ENCODE results near the gene HSD17B2.

The HSD17B2 gene

DNA sequence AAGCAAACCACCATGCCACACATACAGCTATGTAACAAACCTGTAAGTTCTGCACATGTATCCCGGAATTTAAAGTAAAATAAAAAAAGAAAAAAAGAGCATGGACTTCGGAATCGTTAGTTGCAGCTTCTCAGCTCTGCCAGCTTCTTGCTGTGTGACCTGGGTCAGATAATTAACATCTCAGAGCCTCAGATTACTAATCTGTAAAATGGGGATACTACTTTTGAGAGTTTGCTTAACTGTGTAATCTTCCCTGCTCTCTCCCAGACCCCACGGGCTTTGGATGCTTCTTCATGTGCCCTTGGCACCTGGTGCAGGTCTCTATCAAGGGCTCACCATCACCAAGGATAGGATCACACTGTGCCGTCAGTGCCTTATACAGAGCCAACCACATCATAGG lies 16.6 kb downstream of the HSD17B2 start:
- no peak for DNase-seq

DNA sequence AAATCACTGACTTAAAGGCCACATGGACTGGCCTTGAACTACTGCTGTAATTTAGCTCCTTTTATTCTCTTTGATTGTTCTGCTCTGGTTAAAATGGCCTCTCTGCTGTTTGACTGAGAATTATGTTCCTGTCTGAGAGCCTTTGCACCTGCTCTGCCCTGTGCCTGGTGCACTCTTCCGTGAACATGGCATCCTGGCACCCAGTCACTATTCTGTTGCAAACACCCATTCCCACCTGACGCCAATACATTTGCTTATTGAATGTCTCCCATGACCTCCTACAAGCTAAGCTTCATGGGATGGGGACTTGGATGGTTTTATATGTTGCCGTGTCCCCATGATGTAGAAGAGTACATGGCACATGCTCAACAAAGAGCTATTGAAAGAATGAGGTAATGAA lies 20.1 kb downstream of the HSD17B2 start:
- no peak for DNase-seq

DNA sequence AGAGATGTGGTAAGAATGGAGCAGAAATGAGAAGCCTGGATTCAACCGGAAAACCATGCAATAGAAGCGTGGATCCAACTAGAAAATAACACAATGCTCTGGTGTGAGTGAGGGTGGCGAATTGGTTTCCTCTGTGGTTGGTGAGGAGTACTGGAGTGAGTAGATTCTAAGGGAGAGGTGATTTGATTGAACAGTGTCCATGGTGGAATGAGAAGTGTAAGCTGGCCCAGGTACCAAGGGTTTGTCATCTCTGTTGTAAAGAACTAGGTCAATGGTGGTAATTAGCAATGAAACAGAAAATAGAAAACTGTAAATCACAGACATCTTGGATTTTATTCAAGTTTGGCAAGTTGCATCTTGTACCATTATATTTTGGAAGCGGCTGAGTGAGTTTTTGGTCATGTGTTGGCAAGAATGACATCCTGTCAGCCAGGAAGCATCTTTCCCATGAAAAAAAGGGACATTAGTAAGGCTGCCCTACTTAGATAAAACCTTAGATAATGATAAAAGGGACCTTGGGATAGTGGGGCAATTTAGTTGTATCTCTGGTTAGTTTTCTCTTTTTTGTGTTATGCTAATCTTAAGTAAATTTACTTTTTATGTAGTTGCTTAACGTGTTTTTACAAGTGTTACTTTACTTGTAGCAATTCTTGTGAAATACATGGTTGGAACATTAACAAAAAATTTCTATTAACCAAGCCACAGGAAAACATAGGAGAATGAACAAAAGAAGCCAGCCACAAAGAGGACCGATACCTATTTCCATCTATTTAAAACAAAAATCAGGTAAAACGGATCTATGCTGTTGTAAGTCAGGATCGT lies 20.9 kb downstream of the HSD17B2 start:
- DNase-seq = no peak

DNA sequence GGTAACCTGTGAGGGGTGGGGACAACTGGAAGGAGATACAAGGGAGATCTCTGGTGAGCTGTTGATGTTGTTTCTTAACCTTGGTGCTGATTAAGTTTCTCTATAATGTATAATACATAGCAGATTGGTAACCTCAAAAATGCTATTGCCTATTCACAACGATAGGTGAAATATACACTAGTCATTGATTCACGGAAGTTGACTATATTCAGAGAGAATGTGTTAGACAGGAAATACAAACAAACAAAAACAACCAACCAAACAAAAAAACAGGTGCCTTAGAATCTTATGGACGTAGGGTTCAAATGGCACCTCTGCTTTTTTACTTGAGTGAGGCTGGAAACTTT lies 21.5 kb downstream of the HSD17B2 start:
- no peak for DNase-seq

DNA sequence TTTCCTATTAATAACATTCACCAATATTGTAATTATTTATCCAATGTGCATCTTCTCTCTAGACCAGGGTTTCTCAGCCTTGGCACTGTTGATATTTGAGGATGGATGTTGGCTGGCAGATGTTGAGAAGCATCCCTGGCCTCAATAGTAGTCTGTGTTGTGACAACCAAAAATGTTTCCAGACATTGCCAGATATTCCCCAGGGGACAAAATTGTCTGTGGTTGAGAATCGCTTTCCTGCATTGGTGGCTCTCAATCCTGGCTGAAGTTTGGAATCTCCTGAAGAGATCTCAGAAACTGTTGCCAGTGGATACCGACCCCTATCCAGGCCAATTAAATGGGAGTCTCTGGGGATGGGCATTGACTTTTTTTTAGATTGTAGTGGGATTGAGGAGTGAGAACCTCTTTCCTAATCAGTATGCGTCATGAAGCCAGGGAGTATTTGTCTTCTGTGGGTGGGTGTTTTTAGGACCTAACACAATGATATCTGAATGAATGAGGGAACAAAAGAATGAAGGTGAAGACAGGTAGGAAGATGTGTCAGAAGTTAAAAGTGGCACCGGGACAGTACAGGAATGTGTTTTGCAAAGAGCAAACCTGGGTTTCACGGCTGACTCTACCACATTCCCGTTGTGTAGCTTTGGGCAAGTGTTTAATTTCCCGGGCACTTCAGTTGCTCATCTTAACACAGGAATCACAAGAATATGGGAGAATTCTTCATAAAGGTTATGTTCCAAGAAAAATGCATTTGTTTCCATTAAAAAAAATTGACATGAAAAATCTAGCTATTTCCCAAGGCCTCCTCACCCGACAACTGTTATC lies 24.3 kb downstream of the HSD17B2 start:
- no peak for DNase-seq

DNA sequence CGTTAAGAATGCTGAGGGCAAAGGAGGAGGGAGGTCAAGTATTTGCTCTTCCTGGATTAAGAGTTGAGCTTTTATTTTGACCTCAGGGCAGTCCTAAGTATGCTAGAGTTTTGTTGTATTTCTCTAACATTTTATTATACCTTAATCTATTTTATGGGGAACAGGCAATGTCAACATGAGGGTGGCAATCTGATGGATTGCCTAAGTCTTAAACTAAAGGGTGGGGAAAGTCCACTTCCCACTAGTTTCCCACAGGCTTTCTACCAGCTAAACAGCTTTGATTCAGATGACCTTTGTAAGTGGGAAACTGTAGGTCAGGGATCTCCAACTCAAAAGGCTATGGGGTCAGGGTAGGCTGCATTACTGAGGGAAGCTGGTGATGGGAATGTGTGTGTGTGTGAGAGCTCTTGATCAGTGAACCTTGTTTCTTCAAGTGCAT lies 24.9 kb downstream of the HSD17B2 start:
- DNase-seq = no peak

DNA sequence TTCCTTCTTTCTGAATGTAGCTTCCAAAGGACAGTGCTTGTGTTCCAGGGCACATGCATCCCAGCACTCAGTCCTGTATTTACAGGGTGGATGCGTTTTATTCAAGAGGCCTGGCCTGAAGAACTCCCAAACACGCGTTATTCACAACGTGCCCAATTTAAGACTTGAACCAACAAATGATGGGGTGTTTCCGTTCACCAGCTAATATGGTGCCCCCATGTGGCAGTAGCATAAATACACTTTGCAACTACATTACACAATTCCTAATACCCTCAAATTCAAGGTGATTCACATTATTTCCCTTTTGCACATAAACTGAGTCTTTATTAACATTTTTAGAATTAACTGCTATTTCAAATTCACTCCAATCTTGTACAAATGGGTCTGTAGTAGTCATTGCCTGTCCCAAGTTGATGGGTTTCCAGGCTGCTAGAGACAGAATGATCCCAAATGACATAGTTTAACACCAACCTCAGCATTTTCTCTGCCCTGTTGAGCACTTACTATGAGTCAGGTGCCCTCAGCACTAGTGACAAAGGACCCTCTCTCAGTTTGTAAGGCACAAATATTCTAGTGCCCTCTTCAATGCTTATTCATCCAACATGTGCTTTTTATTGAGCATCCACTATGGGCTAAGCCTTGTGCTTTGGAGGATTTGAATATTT lies 26.9 kb downstream of the HSD17B2 start:
- no peak for DNase-seq

DNA sequence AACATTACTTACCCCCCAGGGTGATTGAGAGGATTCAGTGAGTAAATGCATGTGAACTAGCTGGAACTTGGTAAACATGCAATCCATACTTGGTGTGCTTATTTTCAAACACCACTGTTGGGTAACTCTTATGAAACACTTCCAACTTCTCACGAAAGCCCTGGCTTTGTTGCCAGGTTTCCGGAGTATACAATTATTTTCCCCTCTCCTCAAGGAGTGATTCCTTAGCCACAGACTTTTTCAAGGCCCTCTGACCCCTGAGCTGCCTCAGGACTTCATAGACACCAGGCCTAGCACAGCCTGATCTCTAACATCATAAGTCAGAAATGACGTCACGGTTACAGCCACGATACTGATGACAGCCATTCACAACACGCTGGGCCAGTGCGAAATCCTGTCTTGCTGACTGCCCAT lies 27.6 kb downstream of the HSD17B2 start:
- no peak for DNase-seq

DNA sequence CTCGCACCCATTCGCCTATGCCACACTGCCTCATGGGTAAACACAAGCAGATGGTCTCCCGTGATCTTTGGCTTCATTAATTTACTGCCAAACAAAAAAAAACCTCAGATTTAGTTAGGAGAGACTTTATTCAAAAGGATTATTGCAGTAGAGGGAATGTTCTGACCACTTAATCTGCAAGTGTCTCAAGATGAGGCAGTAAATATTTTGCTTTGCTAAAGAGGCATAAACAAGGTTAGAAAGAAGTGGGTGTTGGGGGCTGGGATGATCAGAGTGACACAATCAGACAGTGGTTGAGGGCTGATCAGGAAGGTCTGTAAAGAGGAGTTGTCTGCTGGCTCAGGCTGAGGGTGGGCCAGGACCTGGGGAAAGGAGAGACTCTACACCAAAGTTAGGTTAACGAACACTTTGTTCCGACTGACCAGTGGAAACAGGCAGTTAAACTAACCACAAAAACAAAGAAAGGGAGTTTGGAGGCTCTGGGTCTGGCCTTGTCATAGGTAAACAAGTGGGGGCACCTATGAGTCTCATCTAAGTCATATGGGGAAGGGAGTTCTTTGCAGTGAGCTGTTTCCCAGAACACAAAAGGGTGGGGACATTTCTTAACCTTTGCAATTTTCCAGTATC lies 28.5 kb downstream of the HSD17B2 start:
- DNase-seq = no peak

DNA sequence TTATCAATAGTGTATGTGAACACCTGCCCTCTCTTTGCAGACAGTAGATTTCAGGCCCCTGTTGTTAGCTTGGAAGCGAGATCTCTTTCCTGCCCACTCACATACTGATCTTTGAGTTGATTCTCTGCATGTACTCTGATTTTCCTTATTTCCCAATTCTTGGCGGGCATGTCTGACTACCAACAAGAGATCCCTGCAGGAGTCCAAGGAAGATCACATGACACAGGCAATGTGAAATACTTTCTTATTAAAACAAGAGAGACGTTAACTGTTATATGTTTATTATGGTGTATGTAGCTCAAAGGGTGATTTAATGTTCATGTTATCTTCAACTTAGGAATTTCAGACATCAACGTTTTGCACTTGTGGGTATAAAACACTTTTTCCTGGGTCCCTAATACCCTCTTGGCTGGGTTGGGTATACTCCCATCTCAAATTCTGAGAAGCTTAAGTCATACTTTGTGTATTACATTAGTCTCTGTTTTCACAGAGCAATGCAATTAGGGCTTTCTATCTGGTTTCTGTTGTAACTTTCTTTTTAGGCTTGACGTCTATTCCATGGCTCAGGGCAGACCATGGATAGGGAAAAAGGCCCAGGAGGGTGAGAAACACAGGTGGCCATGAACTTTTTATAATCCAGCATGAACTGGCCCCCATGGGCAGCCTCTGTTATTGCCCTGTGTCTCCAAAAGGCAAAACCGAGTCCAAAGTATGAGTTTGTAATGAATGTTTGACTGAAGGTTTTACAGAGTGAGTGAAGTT lies 32.2 kb downstream of the HSD17B2 start:
- DNase-seq = no peak

DNA sequence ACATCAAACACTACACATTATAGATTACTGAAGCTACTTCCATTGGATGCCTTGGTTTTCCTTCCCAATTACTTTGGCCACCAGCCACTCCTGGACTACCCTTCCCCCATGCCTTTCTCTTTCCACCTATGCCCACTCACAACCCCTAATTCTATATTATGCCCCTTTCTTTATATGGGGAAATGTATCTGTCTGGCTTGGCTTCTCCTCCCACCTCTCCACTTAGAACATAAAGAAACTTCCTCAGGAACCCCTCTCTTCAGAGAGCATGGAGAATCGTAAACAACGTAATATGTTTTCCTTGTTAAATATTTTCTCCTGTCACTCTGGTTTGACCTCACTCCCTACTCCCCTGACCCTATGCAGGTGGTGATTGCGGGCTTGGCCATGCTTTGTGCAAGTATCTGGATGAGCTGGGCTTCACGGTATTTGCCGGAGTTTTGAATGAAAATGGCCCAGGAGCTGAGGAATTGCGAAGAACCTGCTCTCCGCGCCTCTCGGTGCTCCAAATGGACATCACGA lies 32.8 kb downstream of the HSD17B2 start:
- no peak for DNase-seq

DNA sequence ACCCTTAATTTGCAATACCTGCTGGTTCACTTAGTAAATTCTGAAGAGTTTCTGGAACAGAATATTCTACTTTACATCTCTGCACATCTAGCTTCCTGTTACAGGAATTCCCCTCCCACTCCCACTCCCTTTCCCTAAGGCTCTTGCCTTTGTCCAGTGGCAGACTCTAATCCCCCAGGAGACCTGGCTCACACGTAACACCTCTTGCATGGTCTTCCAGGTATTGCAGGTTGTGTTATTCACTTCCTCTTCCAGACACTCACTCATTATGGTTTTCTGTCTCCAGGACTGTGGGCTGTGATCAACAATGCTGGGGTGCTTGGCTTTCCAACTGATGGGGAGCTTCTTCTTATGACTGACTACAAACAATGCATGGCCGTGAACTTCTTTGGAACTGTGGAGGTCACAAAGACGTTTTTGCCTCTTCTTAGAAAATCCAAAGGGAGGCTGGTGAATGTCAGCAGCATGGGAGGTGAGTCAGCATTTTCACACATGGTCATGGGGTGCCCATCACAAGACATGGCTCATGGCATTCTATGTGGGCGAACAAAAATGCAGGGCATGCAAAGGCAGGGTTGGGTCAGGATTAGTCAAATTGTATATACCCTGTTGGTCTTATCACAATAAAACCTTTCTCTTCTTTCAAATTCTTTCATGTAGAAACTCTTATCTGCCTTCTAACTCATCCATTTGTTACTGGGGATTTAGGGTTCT lies 35.8 kb downstream of the HSD17B2 start:
- no peak for DNase-seq

DNA sequence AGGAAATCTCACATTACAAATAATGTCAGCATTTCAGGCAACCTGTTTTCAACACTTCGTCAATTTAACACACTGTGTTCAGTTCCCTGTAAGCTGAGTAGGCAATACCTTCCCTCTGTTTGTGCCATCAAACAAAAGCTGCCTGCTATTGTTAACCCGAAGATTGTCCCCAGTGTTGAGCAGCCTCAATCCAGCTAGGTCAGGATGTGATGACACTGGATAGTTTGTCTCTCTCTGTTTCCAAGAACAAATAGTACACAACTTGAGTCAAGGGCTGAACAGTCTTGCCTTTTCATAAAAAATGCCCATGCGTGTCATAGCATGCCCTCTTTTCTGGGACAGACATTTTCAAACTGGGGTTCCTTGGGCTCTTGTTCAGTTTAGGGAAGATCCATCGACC lies 36.4 kb downstream of the HSD17B2 start:
- DNase-seq = no peak

DNA sequence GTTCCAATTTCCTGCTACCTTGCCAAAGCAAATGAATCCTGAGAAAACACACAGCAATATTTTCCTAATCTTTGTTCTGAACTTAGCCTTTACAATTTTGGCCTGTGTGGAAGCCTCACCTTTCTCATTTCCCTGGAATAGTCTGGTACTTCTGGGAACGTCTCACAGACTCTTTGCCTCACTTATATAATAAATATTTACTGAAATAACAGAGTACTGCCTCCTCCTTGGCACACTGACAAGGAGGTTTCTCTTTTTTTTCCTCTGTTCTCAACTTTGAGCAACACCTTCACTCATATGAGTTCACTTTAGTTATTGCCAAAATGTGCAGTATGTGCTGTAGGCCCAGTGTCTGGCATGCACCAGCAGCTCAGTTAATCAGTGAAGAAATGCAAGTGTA lies 37.3 kb downstream of the HSD17B2 start:
- no peak for DNase-seq

DNA sequence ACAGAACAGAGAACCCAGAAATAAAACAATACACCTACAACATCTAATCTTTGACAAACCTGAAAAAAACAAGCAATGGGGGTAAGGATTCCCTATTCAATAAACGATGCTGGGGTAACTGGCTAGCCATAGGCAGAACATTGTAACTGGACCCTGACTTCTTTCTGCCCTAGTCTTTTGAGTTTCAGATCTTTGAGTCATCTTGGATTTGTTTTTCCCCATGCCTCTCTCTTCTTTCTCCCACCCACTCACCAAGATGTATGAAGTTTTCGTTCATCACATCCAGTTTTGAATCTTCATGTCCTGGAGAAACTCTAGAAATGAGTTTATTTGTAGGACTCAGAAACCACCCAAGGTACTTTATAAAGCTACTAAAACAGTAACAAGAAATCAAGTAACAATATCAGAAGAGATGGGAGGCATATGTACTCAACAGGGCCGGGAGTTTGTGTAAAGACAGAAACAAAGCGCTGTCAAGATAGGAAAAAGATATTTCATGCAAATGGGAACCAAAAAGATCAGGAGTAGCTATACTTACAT lies 39.0 kb downstream of the HSD17B2 start:
- DNase-seq = no peak

DNA sequence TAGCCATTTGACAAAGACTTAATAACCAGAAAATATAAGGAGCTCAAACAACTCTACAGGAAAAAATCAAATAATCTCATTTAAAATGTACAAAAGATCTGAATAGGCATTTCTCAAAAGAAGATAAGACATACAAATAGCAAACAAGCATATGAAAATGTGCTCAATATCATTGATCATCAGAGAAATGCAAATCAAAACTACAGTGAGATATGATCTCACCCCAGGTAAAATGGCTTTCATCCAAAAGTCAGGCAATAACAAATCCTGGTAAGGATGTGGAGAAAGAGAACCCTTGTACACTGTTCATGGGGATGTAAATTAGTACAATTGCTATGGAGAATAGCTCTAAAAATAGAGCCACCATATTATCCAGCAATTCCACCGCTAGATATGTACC lies 43.1 kb downstream of the HSD17B2 start:
- DNase-seq = no peak

DNA sequence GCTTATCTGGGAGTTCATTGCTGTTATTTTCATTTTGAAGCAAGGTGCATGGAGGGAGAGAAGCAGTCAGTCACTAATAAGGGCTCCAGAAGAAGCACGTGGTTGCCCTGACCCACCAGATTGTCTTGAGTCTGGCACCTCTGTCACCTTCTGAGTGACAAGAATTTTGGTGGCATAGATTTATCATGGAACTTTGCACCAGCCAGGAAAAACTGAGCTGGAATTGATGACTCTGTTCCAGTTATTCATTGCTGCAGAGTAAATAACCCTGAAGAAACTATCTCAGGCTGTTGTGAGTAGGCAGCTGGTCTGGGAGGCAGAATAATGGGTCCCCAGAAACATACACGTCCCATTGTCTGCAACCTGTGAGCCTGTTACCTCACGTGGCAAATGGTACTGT lies 44.8 kb downstream of the HSD17B2 start:
- no peak for DNase-seq

DNA sequence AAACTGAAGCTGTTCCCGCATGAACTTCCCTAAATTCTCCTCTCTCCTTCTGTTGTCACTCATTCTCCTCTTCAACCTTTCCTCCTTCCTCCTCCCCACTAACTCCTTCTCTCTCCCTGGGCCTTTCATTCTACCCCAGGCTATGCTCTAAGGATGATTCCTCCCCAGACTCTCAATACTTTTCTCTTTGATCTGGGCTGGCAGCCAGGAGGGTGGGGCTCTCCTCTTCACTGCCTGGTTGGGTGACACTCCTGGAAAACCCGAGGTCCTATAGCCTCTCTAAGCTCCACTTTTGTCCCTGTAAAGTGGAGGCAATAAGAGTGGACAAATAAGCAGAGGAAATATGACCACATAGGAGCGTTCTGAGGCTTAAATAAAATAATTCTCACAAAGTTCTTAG lies 46.2 kb downstream of the HSD17B2 start:
- DNase-seq = no peak

DNA sequence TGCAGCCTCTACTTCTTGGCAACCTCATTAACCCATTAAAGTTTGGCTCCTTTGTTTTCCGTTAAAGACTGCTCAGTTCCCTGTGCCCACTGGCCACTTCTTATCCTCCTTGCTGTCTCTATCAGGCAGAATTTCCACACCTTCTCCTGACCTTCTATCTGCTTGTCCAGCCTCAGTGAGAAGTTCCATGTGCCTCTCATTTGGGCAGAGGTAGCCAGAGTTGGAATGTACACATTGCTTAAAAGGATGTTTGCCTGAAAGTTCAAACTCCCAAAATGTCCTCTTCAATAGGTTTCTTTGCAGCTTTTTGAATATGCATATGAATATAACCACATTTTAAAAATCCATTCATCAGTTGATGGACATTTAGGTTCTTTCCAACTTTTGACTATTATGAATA lies 47.0 kb downstream of the HSD17B2 start:
- DNase-seq = no peak

DNA sequence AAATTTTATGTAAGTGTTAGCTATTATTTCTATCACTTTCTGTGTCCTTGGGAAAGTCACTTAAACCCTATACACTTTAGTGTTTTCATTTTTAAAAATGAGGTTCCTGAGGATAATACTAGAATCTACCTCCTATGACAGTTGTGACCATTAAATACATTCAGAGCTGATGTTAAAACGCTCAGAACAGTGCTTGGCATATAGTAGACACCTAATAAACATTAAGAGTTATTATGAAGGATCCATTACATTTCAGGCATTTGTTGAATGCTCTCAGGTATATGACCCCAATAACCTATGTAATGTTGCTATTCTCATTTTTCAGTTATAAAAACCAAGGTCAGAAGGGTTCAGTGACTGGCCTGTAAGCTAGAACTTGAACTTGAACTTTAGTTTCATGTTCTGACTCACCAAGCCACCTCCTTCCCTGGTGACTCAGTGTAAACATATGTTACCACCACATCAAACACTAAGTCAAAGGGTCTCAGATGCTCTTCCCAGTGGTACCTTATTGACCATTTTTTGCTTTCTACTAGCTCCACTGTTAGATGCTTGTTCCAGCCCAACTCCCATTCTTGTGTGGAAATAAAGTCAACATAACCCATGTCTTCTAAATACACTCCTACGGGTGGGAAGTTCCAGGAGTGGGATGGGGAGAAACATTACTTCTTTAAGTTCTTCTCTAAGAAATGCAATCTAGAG lies 47.6 kb downstream of the HSD17B2 start:
- DNase-seq = no peak
